Vagina (tissue), 2 donors: ENCODE measurements around the gene POTEE. TPM values are rescaled to one million over a fixed set of nuclear protein-coding genes. Genes with fewer than 3 reads are reported as not detected.
"Not testable (repeated sequence)": the region's sequence is repeated elsewhere in the genome, so short reads cannot be mapped to it uniquely, and the experiment has no call there.

Experiments used
- DNase-seq, 2 donors: peaks; one replicate each; pipeline ENCODE4 v3.0.0-alpha.2; 2017; ENCODE audit errors: extremely low spot score in 2 of 2
- H3K27ac ChIP-seq: fragments of 200-600 bp; sonication (generic); one replicate; pipeline ENCODE4 v1.5.1; 2019
- H3K27me3 ChIP-seq: fragments of 200-600 bp; sonication (generic); one replicate; pipeline ENCODE4 v1.5.1; 2019
- H3K36me3 ChIP-seq, 2 donors: fragments of 200-600 bp; sonication (generic); one replicate each; pipeline ENCODE4 v1.5.1; 2017 to 2019
- H3K4me1 ChIP-seq: fragments of 200-600 bp; sonication (generic); one replicate; pipeline ENCODE4 v1.5.1; 2019
- H3K4me3 ChIP-seq, 2 donors: fragments of 200-600 bp; sonication (generic); 1 replicate in 1 of 2; 2 replicates in 1 of 2; pipeline ENCODE4 v1.5.1; 2016 to 2019
- H3K9me3 ChIP-seq: fragments of 200-600 bp; sonication (generic); one replicate; pipeline ENCODE4 v1.5.1; 2019
- POLR2A ChIP-seq, 2 donors: fragments of 450-650 bp; IDR thresholded peaks; one replicate each; pipeline ENCODE4 v1.6.1; 2017; ENCODE audit warnings: antibody characterized with exemption in 2 of 2, mild to moderate bottlenecking in 2 of 2, moderate library complexity in 2 of 2
- POLR2AphosphoS5 ChIP-seq, 2 donors: sonication (generic); formaldehyde crosslinking; IDR thresholded peaks; one replicate each; pipeline ENCODE4 v1.9.0; 2017; ENCODE audit warnings: antibody characterized with exemption in 2 of 2, mild to moderate bottlenecking in 2 of 2, low read depth in 1 of 2; ENCODE audit not compliant: insufficient read depth in 1 of 2
- intact Hi-C: fragments of 100-400 bp; cut with DNase I; formaldehyde crosslinking; loops from one replicate; pipeline ENCODE4 v1.15.1; 2023
- total RNA-seq: library from RNA; depleted of rRNA; stranded (reverse); fragments of >200 nt; gene quantifications from one replicate; pipeline ENCODE4 v1.2.3, GENCODE V29; 2016
- TF ChIP-seq, protein P1 (sequence below), 3 experiments: fragments of 450-650 bp in 2 of 3; fragments of 200-600 bp in 1 of 3; sonication (generic) in 1 of 3; IDR thresholded peaks; one replicate each; pipeline ENCODE4 v1.5.1; 2017 to 2019; ENCODE audit warnings: antibody characterized with exemption in 3 of 3, mild to moderate bottlenecking in 2 of 3, moderate library complexity in 2 of 3

POTEE gene
- total RNA-seq = not detected

DNA sequence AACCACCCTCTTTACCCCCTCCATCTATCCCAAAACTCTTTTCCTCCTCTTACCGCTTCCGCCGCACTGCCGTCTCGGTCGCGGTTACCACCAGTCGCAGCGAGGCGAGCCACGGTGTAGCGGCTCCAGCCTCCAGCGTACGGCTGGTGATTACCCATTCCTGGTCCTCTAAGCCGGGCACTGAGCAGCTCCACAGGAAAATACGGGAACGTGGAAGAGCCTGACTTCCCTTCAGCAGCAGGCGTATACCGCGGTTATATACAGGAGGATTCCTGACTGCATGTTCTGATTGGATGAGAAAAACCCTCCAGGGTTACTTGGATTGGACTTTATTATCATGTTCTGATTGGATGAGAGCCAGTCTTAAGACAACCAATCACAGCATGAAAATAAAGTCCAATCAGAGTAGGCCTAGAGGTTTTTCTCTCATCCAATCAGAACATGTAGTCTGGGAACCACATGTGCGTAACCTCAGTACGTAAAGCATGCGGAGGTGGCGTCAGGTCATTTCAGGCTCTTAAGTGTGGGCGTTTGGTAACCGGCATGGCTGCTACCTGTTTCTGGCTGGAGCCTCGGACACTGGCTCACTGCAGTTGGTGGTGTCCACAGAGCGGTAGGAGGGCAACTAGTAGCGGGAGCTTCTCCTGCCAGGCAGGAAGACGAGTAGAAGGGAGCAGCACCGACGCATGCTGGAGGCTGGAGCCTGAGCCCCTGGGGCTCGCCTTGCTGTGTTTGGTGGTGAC is at the start of gene POTEE:
POTEE (plus strand) TSS at position 507 of the 743 bp plus-strand sequence. CDS start 8,867 bp downstream, outside the sequence.
- H3K27me3 ChIP-seq, intact Hi-C loops, H3K27ac ChIP-seq, H3K9me3 ChIP-seq, DNase-seq, H3K36me3 ChIP-seq, H3K4me1 ChIP-seq, H3K4me3 ChIP-seq: not testable (repeated sequence)

DNA sequence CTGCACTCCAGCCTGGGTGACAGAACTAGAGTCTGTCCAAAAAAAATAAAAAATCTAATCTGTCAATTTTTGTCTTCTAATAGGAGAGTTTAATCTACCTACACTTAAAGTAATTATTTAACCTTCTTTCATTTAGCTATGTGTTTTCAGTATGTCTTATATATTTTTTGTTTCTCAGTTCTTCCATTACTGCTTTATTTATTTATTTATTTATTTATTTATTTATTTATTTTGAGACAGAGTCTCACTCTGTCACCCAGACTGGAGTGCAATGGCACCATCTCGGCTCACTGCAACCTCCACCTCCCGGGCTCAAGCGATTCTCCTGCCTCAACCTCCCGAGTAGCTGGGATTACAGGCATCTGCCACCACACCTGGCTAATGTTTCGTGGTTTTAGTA is 43.8 kb upstream of the POTEE start:
- H3K36me3 ChIP-seq, H3K4me3 ChIP-seq, H3K27me3 ChIP-seq, H3K4me1 ChIP-seq, H3K27ac ChIP-seq, intact Hi-C loops, H3K9me3 ChIP-seq, DNase-seq: not testable (repeated sequence)

DNA sequence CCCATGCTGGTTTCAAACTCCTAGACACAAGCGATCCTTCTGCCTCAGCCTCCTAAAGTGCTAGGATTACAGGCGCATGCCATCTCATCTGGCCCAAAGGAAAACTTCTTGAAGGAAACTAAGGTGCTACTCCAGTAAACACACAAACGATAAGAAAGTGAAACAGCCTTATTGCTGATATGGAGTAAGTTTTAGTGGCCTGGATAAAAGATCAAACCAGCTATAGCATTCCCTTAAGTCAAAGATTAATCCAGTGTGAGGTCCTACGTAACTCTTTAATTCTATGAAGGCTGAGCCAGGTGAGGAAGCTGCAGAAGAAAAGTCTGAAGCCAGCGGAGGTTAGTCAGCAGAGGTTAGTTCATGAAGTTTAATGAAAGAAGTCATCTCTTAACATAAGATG is 40.8 kb upstream of the POTEE start:
- intact Hi-C loops = no loop called here
- no peak overlapping the region for H3K4me3 ChIP-seq
- no peaks in the 10 kb centered on the region for H3K36me3 ChIP-seq
- no peaks in the 10 kb centered on the region for H3K9me3 ChIP-seq
- no peak for TF ChIP-seq POLR2A (IDR thresholded peaks at IDR 0.05)
- no peak overlapping the region for H3K27ac ChIP-seq
- no peaks in the 10 kb centered on the region for H3K4me1 ChIP-seq
- no peaks in the 10 kb centered on the region for H3K27me3 ChIP-seq
- no peak for DNase-seq

DNA sequence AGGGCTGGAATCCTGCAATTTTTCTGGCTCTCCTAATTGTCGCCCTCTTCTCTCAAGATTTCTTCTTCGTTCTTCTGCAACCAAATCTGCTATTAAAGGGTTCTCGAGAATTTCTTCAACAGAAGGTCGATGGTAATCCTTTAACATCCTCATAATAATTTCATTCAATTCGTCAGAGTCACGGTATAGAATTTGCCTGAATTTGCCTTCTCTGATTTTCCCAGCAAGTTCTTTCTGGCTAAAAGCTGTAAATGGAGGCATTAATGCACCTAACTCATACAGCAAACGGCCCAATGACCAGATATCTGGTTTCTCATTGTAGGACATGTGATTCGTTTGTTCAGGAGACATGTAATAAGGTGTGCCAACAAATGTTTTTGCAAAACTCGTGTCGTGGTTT is 31.3 kb upstream of the POTEE start:
- H3K9me3 ChIP-seq, H3K27me3 ChIP-seq, DNase-seq, H3K27ac ChIP-seq, H3K4me3 ChIP-seq, intact Hi-C loops, H3K36me3 ChIP-seq, H3K4me1 ChIP-seq: not testable (repeated sequence)

DNA sequence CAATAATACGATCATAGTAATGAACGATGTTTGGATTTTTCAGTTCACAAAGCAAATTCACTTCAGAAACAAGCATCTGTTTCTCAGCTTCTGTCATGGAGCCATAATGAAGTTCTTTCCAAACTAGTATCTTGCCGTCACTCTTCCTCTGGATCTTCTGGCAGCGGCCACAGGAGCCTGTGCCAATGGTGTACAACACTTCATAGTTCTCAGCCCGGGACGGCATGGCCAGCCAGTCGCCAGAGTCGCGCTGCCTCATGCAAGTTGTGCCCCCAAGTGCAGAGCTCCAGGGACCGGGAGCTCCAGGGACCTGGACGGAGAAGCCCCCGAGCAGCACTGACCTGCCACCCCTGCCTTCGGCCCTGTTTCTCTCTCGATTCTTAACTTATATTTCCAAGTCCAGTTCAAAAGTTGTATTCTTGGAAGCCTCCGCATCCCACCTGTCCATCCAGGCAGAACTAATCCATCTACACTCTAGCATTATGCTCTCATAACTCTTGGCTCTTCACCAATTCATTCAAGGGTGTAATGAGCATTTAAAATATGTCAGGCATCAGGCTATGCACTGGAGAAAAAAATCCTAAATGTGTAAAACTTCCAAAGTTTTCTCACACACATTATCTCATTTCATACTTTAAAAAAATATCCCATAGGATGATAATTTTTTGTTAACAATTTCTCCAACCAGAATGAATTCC is 30.5 kb upstream of the POTEE start:
- H3K36me3 ChIP-seq, H3K9me3 ChIP-seq, H3K4me3 ChIP-seq, intact Hi-C loops, H3K27me3 ChIP-seq, H3K27ac ChIP-seq, H3K4me1 ChIP-seq, DNase-seq: not testable (repeated sequence)

DNA sequence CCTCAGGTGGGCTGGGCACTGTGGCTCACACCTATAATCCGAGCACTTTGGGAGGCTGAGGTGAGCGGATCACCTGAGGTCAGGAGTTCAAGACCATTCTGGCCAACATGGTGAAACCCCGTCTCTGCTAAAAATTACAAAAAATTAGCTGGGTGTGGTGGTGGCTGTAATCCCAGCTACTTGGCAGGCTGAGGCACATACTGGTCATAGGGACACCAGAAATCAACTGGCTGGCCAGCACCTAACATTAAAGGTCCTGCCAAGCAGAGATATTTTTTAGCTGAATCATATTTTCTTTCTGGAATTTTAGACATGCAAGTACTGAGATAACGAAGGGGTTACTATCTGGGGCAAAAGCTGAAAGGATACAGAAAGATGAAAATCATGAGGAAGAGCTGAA is 27.9 kb upstream of the POTEE start:
- H3K36me3 ChIP-seq, intact Hi-C loops, H3K4me3 ChIP-seq, H3K27ac ChIP-seq, H3K4me1 ChIP-seq, H3K27me3 ChIP-seq, H3K9me3 ChIP-seq, DNase-seq: not testable (repeated sequence)

DNA sequence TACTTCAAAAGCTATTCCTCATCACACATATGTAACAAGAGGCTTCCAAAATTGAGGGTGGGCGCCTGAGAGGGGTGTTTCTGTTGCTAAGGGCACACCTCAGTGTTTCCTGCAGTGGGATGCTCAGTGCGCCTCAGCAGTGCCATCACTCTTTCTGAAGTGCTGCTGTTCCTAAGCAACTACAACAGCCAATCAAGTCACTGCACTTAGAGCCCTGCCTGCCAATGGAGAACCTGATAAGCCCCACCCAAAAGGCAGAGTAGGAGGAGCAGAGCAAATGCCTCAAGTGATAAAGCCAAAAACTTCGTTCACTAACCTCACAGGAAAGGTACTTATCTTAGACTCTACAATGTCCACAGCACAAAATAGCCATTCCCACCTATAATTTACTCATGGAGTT is 15.9 kb upstream of the POTEE start:
- DNase-seq, H3K4me3 ChIP-seq, H3K27me3 ChIP-seq, H3K9me3 ChIP-seq, H3K4me1 ChIP-seq, H3K36me3 ChIP-seq, H3K27ac ChIP-seq, intact Hi-C loops: not testable (repeated sequence)

DNA sequence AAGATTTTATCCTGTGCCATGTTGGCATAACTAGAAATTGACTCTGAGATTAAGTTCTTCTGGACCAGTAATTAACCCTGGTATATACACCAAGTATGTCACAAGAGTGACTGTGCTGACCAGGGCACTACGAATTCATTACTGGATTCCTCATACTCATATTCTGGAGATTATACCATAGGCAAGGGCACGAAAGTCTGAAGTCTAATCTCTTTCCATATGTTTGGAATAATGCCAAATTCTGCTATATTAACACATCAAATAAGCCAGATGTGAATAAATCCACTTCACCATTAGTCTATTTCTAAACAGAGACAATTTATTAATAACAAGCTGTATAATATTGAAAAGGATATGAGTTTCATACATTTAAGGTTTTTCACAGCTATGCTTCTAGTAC is 13.2 kb upstream of the POTEE start:
- not testable (repeated sequence) for DNase-seq

DNA sequence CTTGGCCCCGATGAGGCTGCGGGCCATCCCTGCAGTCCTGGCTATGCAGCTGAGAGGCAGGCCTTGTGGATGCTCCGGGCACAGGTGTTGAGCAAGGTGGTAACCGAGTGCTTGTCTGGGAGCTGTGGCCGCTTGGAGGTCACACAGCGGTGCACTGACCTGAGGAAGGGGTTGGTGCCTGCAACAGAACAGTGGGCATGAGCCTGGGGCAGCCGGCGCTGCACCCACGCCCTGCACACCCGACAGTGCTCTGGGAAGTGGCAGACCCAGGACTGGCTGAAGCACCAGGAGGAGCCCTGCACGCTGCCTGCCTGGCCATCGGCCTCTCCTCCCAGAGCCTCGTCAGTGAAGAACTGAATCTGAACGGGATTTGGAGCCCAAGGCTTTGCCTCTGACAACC is 8.2 kb upstream of the POTEE start:
- no peak for DNase-seq
- no peaks in the 10 kb centered on the region for H3K36me3 ChIP-seq
- TF ChIP-seq, protein P1, sequence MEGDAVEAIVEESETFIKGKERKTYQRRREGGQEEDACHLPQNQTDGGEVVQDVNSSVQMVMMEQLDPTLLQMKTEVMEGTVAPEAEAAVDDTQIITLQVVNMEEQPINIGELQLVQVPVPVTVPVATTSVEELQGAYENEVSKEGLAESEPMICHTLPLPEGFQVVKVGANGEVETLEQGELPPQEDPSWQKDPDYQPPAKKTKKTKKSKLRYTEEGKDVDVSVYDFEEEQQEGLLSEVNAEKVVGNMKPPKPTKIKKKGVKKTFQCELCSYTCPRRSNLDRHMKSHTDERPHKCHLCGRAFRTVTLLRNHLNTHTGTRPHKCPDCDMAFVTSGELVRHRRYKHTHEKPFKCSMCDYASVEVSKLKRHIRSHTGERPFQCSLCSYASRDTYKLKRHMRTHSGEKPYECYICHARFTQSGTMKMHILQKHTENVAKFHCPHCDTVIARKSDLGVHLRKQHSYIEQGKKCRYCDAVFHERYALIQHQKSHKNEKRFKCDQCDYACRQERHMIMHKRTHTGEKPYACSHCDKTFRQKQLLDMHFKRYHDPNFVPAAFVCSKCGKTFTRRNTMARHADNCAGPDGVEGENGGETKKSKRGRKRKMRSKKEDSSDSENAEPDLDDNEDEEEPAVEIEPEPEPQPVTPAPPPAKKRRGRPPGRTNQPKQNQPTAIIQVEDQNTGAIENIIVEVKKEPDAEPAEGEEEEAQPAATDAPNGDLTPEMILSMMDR (IDR thresholded peaks at IDR 0.05) = no peak
- TF ChIP-seq POLR2AphosphoS5 (IDR thresholded peaks at IDR 0.05; ENCODE audit: insufficient read depth in 1 of 2, low read depth in 1 of 2) (no peak), POLR2A (IDR thresholded peaks at IDR 0.05) (no peak)
- H3K27ac ChIP-seq = no peak overlapping the region
- no peaks in the 10 kb centered on the region for H3K27me3 ChIP-seq
- intact Hi-C loops = no loop called here
- H3K4me3 ChIP-seq = no peak overlapping the region
- no peaks in the 10 kb centered on the region for H3K9me3 ChIP-seq
- no peaks in the 10 kb centered on the region for H3K4me1 ChIP-seq

More for the DNA sequence above, 13.2 kb upstream of the POTEE start:
- H3K4me1 ChIP-seq, H3K27me3 ChIP-seq, H3K36me3 ChIP-seq, H3K9me3 ChIP-seq, intact Hi-C loops, H3K27ac ChIP-seq, H3K4me3 ChIP-seq: not testable (repeated sequence)

DNA sequence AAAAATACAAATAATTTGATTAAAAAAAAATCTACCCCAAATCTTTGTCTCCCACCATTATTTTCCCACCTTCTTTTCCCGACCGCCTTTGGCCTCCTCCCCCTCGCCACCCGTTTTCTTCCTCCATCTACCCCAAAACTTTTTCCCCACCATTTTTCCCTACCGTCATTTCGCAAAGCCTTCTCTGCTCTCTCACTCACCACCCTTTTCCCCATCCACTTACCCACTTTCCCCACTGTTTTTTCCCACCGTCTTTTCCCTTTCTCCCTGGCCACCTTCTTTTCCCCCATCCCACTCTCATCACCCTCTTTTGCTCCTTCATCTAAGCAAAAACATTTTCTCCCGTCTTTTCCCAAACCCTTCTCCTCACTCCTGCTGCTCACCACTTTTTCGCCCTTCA is 1.5 kb upstream of the POTEE start:
- intact Hi-C loops, DNase-seq, H3K36me3 ChIP-seq, H3K27me3 ChIP-seq, H3K27ac ChIP-seq, H3K9me3 ChIP-seq, H3K4me3 ChIP-seq, H3K4me1 ChIP-seq: not testable (repeated sequence)

DNA sequence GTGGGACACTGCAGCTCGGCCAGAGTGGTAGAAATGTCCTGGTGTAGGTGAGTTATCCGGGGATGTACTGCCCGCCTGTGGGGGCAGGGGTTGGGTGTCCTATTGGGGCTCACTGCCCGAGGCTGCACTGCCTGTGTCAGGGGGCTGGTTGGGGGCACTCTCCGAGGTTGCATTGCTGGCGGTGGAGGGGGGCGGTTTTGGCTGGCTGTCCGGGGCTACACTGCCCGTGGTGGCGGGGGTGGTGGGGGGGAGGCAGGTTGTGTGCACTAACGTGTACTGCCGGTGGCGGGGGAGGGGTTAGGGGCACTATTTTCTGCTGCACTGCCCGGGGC is 403 bp downstream of the POTEE start:
- H3K4me1 ChIP-seq, H3K9me3 ChIP-seq, H3K27me3 ChIP-seq, H3K36me3 ChIP-seq, intact Hi-C loops, DNase-seq, H3K27ac ChIP-seq, H3K4me3 ChIP-seq: not testable (repeated sequence)

DNA sequence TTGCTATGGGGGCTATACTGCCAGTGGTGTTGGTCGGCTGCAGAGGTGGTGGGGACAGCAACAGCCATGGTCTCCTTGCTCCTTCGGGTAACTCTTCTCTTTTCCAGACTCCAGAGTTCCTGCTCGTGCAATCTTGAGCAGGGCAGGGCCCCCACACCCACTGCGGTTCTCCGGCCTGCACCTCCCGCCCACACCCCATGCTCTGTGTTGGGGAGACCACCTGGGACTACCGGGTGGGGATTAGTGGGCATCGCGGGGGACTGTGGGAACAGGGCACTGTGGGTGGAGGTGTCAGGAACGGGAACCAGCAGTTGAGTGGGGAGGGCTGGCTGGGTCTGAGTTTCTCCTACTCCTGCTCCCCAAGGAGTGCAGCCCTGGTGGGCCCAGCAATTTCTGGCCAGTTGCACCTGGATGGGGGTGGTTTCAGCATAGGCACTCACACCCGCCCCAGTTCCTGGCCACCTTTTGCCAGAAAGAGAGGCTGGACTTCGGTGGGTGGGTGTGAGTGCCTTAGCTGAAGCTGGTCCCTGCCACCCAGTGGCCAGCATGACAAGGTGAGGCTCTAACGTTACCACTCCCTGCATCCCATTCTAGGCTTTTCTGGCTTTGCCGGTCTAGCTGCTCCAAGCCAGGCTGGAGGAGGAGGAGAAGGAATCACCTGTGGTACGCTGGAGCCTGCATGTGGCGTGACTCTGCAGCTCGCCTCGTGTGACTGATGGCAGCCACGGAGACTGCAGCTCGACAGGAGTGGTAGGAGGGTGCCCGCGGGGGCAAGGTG is 1.3 kb downstream of the POTEE start:
- H3K4me1 ChIP-seq, H3K36me3 ChIP-seq, H3K27ac ChIP-seq, DNase-seq, intact Hi-C loops, H3K9me3 ChIP-seq, H3K27me3 ChIP-seq, H3K4me3 ChIP-seq: not testable (repeated sequence)
